H9 (cell line): ENCODE results near the gene ABCB1. TPM values are rescaled to one million over a fixed set of nuclear protein-coding genes. Genes with fewer than 3 reads are reported as not detected.

ENCODE experiments used
- DNase-seq: peaks from one replicate; pipeline ENCODE4 v3.0.0-alpha.2; 2017
- H2AFZ ChIP-seq: one replicate; pipeline ENCODE4 v1.6.1; 2013; ENCODE audit warnings: mild to moderate bottlenecking, low read length, control low read depth, moderate library complexity
- H2AK5ac ChIP-seq: 2 replicates; pipeline ENCODE4 v1.6.1; 2013; ENCODE audit warnings: low read length, control low read depth, mixed read lengths; ENCODE audit not compliant: insufficient read length
- H2BK120ac ChIP-seq: one replicate; pipeline ENCODE4 v1.6.1; 2013; ENCODE audit warnings: low read depth, mild to moderate bottlenecking, low read length, control low read depth, inconsistent platforms; ENCODE audit not compliant: poor library complexity, severe bottlenecking
- H2BK12ac ChIP-seq: 2 replicates; pipeline ENCODE4 v1.6.1; 2013; ENCODE audit warnings: low read length, control low read depth, mixed read lengths, low read depth; ENCODE audit not compliant: insufficient read length
- H2BK15ac ChIP-seq: 2 replicates; pipeline ENCODE4 v1.6.1; 2013; ENCODE audit warnings: low read depth, low read length, control low read depth
- H2BK20ac ChIP-seq: one replicate; pipeline ENCODE4 v1.6.1; 2013; ENCODE audit warnings: low read depth, mild to moderate bottlenecking, low read length, control low read depth, inconsistent platforms; ENCODE audit not compliant: poor library complexity, severe bottlenecking
- H2BK5ac ChIP-seq: 2 replicates; pipeline ENCODE4 v1.6.1; 2013; ENCODE audit warnings: low read length, control low read depth, mixed read lengths; ENCODE audit not compliant: insufficient read length
- H3K14ac ChIP-seq: 2 replicates; pipeline ENCODE4 v1.6.1; 2013; ENCODE audit warnings: low read length, control low read depth; ENCODE audit not compliant: insufficient read depth
- H3K18ac ChIP-seq: 2 replicates; pipeline ENCODE4 v1.6.1; 2013; ENCODE audit warnings: low read depth, mild to moderate bottlenecking, mixed read lengths, low read length, control low read depth; ENCODE audit not compliant: insufficient read length
- H3K23ac ChIP-seq: 2 replicates; pipeline ENCODE4 v1.6.1; 2013; ENCODE audit warnings: low read length, control low read depth, mixed read lengths, low read depth; ENCODE audit not compliant: insufficient read length
- H3K23me2 ChIP-seq: 2 replicates; pipeline ENCODE4 v1.6.1; 2013; ENCODE audit warnings: low read depth, mild to moderate bottlenecking, mixed read lengths, low read length, control low read depth; ENCODE audit not compliant: insufficient read length, poor library complexity, severe bottlenecking
- H3K27ac ChIP-seq: 2 replicates; pipeline ENCODE4 v1.5.1; 2013; ENCODE audit warnings: low read length, control low read depth, mixed read lengths, low read depth; ENCODE audit not compliant: insufficient read length
- H3K27me3 ChIP-seq: 2 replicates; pipeline ENCODE4 v1.6.1; 2013; ENCODE audit warnings: low read length, control low read depth, inconsistent platforms; ENCODE audit not compliant: insufficient read depth
- H3K4ac ChIP-seq: 2 replicates; pipeline ENCODE4 v1.6.1; 2013; ENCODE audit warnings: low read depth, mild to moderate bottlenecking, control low read depth, inconsistent platforms, low read length, moderate library complexity
- H3K4me1 ChIP-seq: 2 replicates; pipeline ENCODE4 v1.6.1; 2013; ENCODE audit warnings: low read length, control low read depth, inconsistent platforms; ENCODE audit not compliant: insufficient read depth
- H3K4me2 ChIP-seq: 2 replicates; pipeline ENCODE4 v1.6.1; 2013; ENCODE audit warnings: low read length, control low read depth, mixed read lengths; ENCODE audit not compliant: insufficient read length, insufficient read depth
- H3K56ac ChIP-seq: 2 replicates; pipeline ENCODE4 v1.6.1; 2013; ENCODE audit warnings: low read depth, mild to moderate bottlenecking, mixed read lengths, low read length, control low read depth; ENCODE audit not compliant: insufficient read length
- H3K79me1 ChIP-seq: 2 replicates; pipeline ENCODE4 v1.6.1; 2013; ENCODE audit warnings: low read depth, mild to moderate bottlenecking, moderate library complexity, low read length, control low read depth, inconsistent platforms; ENCODE audit not compliant: insufficient read depth, poor library complexity, severe bottlenecking
- H3K79me2 ChIP-seq: 2 replicates; pipeline ENCODE4 v1.6.1; 2013; ENCODE audit warnings: low read length, control low read depth, inconsistent platforms; ENCODE audit not compliant: insufficient read depth
- H3K9ac ChIP-seq: 2 replicates; pipeline ENCODE4 v1.6.1; 2013; ENCODE audit warnings: low read length, control low read depth, mixed read lengths; ENCODE audit not compliant: insufficient read length; ENCODE audit errors: extremely low read depth
- H3K9me3 ChIP-seq: one replicate; pipeline ENCODE4 v1.6.1; 2013; ENCODE audit warnings: low read depth, low read length, inconsistent platforms; ENCODE audit not compliant: control insufficient read depth
- H3T11ph ChIP-seq: one replicate; pipeline ENCODE4 v1.6.1; 2013; ENCODE audit warnings: mild to moderate bottlenecking, low read length, control low read depth, inconsistent platforms
- H4K20me1 ChIP-seq: one replicate; pipeline ENCODE4 v1.6.1; 2013; ENCODE audit not compliant: control insufficient read depth, insufficient read length, insufficient read depth
- H4K5ac ChIP-seq: 2 replicates; pipeline ENCODE4 v1.6.1; 2013; ENCODE audit warnings: low read depth, mild to moderate bottlenecking, mixed read lengths, low read length, control low read depth; ENCODE audit not compliant: insufficient read length
- H4K8ac ChIP-seq: replicated peaks from 2 replicates; pipeline ENCODE4 v1.6.1; 2013; ENCODE audit warnings: low read length, control low read depth, mixed read lengths, low read depth; ENCODE audit not compliant: insufficient read length
- H4K91ac ChIP-seq: 2 replicates; pipeline ENCODE4 v1.6.1; 2013; ENCODE audit warnings: low read depth, mild to moderate bottlenecking, moderate library complexity, mixed read lengths, low read length, control low read depth; ENCODE audit not compliant: insufficient read length
- H3K27ac Mint-ChIP-seq, 3 experiments: 2 replicates in 2 of 3; 3 replicates in 1 of 3; pipeline ENCODE4 v1.8.0; 2020 to 2021; ENCODE audit warnings: mixed read lengths in 3 of 3, mild to moderate bottlenecking in 1 of 3, moderate library complexity in 1 of 3
- H3K27me3 Mint-ChIP-seq: 2 replicates; pipeline ENCODE4 v1.8.0; 2021; ENCODE audit warnings: low read depth, mild to moderate bottlenecking, moderate library complexity, mixed read lengths
- H3K36me3 Mint-ChIP-seq, 3 experiments: 2 replicates in 2 of 3; 3 replicates in 1 of 3; pipeline ENCODE4 v1.8.0; 2020 to 2021; ENCODE audit warnings: low read depth in 3 of 3, mixed read lengths in 3 of 3; ENCODE audit not compliant: insufficient read depth in 1 of 3
- H3K4me1 Mint-ChIP-seq, 2 experiments: 2 replicates each; pipeline ENCODE4 v1.8.0; 2020; ENCODE audit warnings: mixed read lengths in 2 of 2
- H3K4me3 Mint-ChIP-seq, 2 experiments: 2 replicates in 1 of 2; 3 replicates in 1 of 2; pipeline ENCODE4 v1.8.0; 2020 to 2021; ENCODE audit warnings: mild to moderate bottlenecking in 2 of 2, mixed read lengths in 2 of 2, moderate library complexity in 1 of 2
- H3K9me3 Mint-ChIP-seq, 2 experiments: 2 replicates in 1 of 2; 3 replicates in 1 of 2; pipeline ENCODE4 v1.8.0; 2020; ENCODE audit warnings: mild to moderate bottlenecking in 2 of 2, mixed read lengths in 2 of 2, moderate library complexity in 1 of 2
- CTCF ChIP-seq: fragments of 200-600 bp; sonication (generic); conservative IDR thresholded peaks from 3 replicates; pipeline ENCODE4 v1.8.0; 2021; ENCODE audit warnings: antibody characterized with exemption, mild to moderate bottlenecking
- WGBS: extraction: QIAGEN DNeasy Blood & Tissue Kit; methylation state at CpG from one replicate; pipeline ENCODE4 v1.1.7; 2013; ENCODE audit warnings: missing lambda C conversion rate, low lambda C conversion rate, mixed read lengths; ENCODE audit not compliant: insufficient read length; ENCODE audit errors: extremely low coverage; 5-methylcytosine and 5-hydroxymethylcytosine counted together
- total RNA-seq: library from RNA; stranded (reverse); gene quantifications from 2 replicates; pipeline ENCODE4 v1.2.1, GENCODE V29; 2021

ABCB1 gene
- total RNA-seq, 1 experiment from 2014 or later: 0.33 TPM

GRCh38 chr7:87564296-87564963 is 36.3 kb downstream of the ABCB1 start:
- H3K9me3 Mint-ChIP-seq: no peaks in the 10 kb centered on the region

More at GRCh38 chr7:87564296-87564963, 36.3 kb downstream of the ABCB1 start:
- no peak overlapping the region for H3K4ac ChIP-seq
- no peak overlapping the region for H3K56ac ChIP-seq
- no peaks in the 10 kb centered on the region for H3K27me3 ChIP-seq
- Mint-ChIP-seq H3K27ac (peak overlapping the region in 2 of 3 experiments; percentile 68 to 79; a peak in 1 of 7 replicates), H3K4me3 (no peak overlapping the region), H3K36me3 (no peaks in the 10 kb centered on the region; a peak in 1 of 7 replicates), H3K4me1 (peaks cover 28 to 35% of the 10 kb centered on the region in 2 experiments), H3K27me3 (no peaks in the 10 kb centered on the region)
- WGBS: no CpG with 5 or more reads among the region's 3 CpGs
- no peak overlapping the region for H3T11ph ChIP-seq
- no peak overlapping the region for H2AK5ac ChIP-seq
- H4K91ac ChIP-seq: no peak overlapping the region
- H3K4me1 ChIP-seq: peaks cover 7% of the 10 kb centered on the region; the same call in 1 of the 2 replicates
- TF ChIP-seq CTCF: peak; percentile 78
- H3K4me2 ChIP-seq: no peak overlapping the region
- no peak overlapping the region for H4K5ac ChIP-seq
- H2BK15ac ChIP-seq: no peak overlapping the region
- no peak overlapping the region for H3K14ac ChIP-seq
- H3K18ac ChIP-seq: no peak overlapping the region
- H2AFZ ChIP-seq: no peak overlapping the region
- H3K79me2 ChIP-seq: no peaks in the 10 kb centered on the region
- H2BK5ac ChIP-seq: no peak overlapping the region
- H4K8ac ChIP-seq: no peak overlapping the region
- H3K23ac ChIP-seq: no peak overlapping the region
- peak; percentile 75 for DNase-seq
- H3K27ac ChIP-seq: no peak overlapping the region
- no peaks in the 10 kb centered on the region for H3K9me3 ChIP-seq
- H3K79me1 ChIP-seq: no peaks in the 10 kb centered on the region
- no peaks in the 10 kb centered on the region for H3K23me2 ChIP-seq
- H3K9ac ChIP-seq: no peak overlapping the region
- no peak overlapping the region for H2BK12ac ChIP-seq
- no peaks in the 10 kb centered on the region for H4K20me1 ChIP-seq
- H2BK20ac ChIP-seq: no peak overlapping the region
- no peak overlapping the region for H2BK120ac ChIP-seq
